22Rv1 (cell line): ENCODE data around the gene USP13.
"Not testable (repeated sequence)": the region's sequence is repeated elsewhere in the genome, so short reads cannot be mapped to it uniquely, and the experiment has no call there.

Experiments
- H3K27ac ChIP-seq: fragments of 450-650 bp; 2 replicates; pipeline ENCODE4 v1.5.1; 2017
- ZFX ChIP-seq: fragments of 450-650 bp; IDR thresholded peaks from 2 replicates; pipeline ENCODE4 v1.6.1; 2017; ENCODE audit warnings: antibody characterized with exemption, borderline replicate concordance
- TF ChIP-seq, protein P1 (sequence below): fragments of 450-650 bp; IDR thresholded peaks from 2 replicates; pipeline ENCODE4 v1.5.1; 2017; ENCODE audit warnings: mild to moderate bottlenecking

The USP13 gene

DNA sequence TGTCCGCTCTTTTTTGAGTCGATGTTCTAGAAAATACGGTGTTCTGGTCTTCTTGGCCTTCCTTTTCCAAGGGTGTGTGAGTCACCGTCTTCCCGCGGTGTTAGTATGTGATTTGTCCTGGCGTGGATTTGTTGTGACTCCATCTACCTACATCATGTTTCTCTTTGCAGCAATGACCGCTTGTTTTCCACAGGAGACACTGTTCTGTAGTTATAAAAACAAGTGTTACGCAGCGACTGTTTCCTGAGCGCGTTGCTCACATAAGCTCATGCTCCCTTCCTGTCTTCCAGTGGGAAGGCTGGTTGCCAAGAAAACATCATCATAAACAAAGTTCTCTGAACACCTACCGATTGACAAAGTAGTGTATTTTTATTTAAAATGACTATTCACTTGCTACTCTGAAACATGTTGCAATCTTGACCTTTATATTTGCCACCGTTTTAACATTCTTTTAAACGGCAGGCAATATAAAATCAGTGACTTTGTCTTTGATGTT, 19.0 kb downstream of the USP13 start:
- no peak overlapping the region for H3K27ac ChIP-seq
- TF ChIP-seq, protein P1, sequence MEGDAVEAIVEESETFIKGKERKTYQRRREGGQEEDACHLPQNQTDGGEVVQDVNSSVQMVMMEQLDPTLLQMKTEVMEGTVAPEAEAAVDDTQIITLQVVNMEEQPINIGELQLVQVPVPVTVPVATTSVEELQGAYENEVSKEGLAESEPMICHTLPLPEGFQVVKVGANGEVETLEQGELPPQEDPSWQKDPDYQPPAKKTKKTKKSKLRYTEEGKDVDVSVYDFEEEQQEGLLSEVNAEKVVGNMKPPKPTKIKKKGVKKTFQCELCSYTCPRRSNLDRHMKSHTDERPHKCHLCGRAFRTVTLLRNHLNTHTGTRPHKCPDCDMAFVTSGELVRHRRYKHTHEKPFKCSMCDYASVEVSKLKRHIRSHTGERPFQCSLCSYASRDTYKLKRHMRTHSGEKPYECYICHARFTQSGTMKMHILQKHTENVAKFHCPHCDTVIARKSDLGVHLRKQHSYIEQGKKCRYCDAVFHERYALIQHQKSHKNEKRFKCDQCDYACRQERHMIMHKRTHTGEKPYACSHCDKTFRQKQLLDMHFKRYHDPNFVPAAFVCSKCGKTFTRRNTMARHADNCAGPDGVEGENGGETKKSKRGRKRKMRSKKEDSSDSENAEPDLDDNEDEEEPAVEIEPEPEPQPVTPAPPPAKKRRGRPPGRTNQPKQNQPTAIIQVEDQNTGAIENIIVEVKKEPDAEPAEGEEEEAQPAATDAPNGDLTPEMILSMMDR: no peak
- TF ChIP-seq ZFX: no peak

DNA sequence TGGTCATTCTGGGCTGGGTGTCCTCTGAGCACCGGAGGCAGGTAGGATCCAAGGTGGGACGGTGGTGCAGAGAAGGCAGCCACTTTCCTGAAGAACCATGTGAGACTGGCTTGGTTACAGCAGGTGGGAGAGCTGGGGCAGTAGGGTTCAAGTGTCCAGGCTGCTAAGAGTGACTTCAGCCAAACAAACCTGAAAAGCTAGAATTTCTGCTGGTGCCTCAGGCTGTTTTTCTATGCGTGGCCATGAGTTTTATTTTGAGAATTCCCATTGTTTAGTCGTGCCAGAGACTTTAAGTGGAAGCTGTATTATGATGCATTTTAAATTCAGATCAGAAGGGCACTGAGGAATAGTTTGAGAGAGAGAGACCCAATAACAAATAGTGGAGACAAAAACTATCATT, 20.1 kb downstream of the USP13 start:
- H3K27ac ChIP-seq: 0 out of 2 replicates have a peak overlapping the region, but pooled peaks have one; percentile 25
- TF ChIP-seq, protein P1: no peak
- TF ChIP-seq ZFX: no peak

DNA sequence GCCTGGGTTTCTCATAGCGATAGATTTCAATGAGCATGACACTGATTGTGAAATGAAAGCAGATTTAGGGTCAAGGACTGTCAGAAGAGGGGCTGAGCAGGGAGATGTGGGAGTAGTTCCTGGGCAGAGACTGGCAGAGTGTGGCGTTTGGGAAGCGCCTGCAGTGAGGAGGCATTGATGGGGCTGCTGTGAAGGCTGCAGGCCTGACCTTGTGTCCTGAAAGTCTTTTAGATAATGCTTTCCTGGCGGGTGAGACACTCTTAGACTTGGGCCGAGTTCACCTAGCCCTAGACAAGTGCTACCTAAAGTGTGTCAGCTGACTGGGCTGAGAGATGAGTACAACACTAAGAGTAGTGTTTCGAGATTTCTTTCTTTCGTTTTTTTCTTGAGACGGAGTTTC, 20.7 kb downstream of the USP13 start:
- TF ChIP-seq ZFX: no peak
- TF ChIP-seq, protein P1: no peak
- H3K27ac ChIP-seq: 0 out of 2 replicates have a peak overlapping the region, but pooled peaks have one; percentile 25

DNA sequence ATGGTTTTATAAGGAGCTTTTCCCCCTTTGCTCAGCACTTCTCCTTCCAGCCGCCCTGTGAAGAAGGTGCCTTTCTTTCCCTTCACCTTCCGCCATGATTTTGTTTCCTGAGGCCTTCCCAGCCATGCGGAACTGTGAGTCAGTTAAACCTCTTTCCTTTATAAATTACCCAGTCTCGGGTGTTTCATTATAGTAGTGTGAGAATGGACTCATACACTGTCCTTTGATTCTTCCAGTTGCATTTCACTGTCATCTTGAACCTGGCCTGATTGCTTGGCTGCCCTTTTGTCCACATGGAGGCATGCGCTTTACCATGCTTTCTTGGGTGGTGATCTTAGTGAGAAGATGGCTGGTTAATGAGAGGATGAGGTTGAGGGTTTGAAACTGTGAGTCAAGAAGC, 23.2 kb downstream of the USP13 start:
- TF ChIP-seq, protein P1: no peak
- TF ChIP-seq ZFX: no peak
- H3K27ac ChIP-seq: no peak overlapping the region

DNA sequence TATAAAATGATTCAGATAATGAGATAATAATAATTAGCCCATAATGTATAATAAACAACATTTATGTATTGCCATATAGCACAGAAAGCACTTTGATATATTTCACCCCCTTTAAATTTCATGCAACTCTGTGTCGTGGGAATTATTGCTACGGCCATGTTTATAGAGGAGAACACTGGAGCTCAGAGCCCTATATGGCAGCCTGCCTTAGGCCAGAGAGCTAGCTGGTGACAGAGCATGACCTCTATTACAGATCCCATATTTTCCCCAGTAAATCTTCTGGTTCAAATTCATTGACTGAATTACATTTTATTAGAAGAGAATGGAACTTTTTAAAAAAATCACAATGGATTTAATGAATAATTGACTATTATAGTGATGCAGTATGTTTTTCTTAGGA, 25.0 kb downstream of the USP13 start:
- H3K27ac ChIP-seq: no peak overlapping the region
- TF ChIP-seq, protein P1: no peak
- no peak for TF ChIP-seq ZFX

DNA sequence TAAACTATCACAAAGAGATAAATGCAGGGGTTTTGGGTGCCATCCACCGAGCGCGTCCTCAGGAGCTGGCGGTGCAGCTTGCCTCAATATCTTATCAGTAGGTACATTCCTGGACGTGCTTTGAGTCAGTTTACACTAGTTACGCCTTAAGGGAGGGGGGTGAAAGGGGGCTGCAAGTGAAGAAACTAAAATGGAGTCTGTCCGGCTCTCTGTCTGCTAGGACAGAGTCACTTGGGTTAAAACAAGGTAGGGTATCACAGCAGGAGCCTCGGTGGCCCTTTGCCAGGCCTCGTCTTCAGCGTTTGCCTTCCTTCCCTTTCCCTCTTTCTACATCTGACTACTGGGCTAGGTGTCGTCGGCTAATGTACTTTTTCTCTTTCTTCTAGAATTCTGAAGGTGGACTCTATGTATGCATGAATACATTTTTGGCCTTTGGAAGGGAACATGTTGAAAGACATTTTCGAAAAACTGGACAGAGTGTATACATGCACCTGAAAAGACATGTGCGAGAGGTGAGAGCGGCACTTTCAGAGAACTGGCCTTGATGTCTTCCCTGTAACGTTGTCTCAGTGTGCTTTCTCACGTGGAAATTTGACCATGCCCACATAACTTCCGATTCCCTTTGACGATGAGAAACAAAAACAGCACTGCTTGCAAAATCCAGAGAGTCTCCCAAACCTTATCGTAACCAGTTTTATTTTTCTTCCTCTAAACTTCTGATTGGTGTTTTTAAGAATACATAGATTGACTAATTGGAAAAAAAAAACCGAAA, 28.8 kb downstream of the USP13 start:
- no peak overlapping the region for H3K27ac ChIP-seq
- TF ChIP-seq, protein P1: no peak
- no peak for TF ChIP-seq ZFX

DNA sequence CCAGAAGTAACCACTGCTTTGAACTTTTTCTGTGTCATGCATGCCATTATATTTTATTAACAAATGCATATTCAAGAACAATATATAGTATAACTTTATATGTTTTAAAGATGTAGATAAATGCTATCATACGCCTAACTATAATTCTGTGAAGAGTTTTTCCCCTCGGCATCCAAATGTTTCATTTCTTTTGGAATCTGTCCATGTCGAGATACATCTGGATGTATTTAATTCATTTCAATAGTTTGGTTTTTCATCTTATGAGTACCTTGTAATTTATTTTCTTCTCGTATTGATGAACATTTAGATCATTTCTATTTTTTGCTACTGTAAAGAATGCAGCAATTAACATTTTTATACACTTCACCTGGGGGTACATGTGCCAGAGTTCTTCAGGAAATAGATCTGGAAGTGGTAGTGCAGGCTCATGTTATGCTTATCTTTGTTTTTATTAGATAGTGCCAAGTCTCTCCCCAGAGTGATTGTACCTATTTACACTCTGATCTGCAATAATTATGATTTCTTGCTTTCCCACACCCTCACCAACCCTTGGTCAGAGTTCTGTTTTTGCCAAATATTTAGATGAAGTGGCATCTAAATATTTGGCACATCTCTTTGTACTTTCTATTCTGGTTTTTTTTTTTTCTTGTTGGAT, 29.7 kb downstream of the USP13 start:
- H3K27ac ChIP-seq: no peak overlapping the region
- TF ChIP-seq, protein P1: no peak
- TF ChIP-seq ZFX: no peak

DNA sequence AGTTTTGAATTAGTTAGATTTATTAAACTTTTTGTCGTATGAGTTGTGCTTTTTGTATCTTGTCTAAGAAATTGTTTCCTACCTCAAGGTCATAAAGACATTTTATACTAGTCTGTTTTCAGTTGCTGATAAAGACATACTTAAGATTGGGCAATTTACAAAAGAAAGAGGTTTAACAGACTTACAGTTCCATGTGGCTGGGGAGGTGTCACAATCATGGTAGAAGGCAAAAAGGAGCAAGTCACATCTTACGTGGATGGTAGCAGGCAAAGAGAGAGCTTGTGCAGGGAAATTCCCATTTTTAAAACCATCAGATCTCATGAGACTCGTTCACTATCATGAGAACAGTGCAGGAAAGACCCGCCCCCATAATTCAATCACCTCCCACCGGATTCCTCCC, 30.4 kb downstream of the USP13 start:
- H3K27ac ChIP-seq: not testable (repeated sequence)
